GM18858 (cell line): ENCODE results near the gene MAZ.

ENCODE experiments used
- ATAC-seq: cut with Tn5 transposase; IDR thresholded peaks from one replicate; pipeline ENCODE4 v1.9.1; 2021; ENCODE audit not compliant: unreplicated experiment

Gene MAZ

GRCh38 chr16:29809031-29809747 is 2.9 kb downstream of the MAZ start:
- no peak for ATAC-seq

GRCh38 chr16:29809850-29810698 is 3.7 kb downstream of the MAZ start:
- no peak for ATAC-seq

- no peak for ATAC-seq
Measured at GRCh38 chr16:29810699-29811169, 4.4 kb downstream of the MAZ start.

- no peak for ATAC-seq
Measured at GRCh38 chr16:29811170-29811895, 5.0 kb downstream of the MAZ start.

- no peak for ATAC-seq
Measured at GRCh38 chr16:29811896-29812665, 5.8 kb downstream of the MAZ start, which contains the start of gene PRRT2. Gene PRRT2 (plus strand): TSS chr16:29812193. CDS start chr16:29813055, 862 bp downstream.

- ATAC-seq, result no peak
Measured at GRCh38 chr16:29812754-29813643, 6.7 kb downstream of the MAZ start.

GRCh38 chr16:29813644-29814562 is 7.6 kb downstream of the MAZ start:
- ATAC-seq, result no peak

- no peak for ATAC-seq
Measured at GRCh38 chr16:29814592-29814991, 8.3 kb downstream of the MAZ start.

GRCh38 chr16:29815032-29815721 is 8.8 kb downstream of the MAZ start:
- no peak for ATAC-seq

- ATAC-seq, result peak; percentile 48
Measured at GRCh38 chr16:29815793-29816693, 9.7 kb downstream of the MAZ start, which contains the start of gene PAGR1. Gene PAGR1 (plus strand): TSS chr16:29816152. CDS start chr16:29816526, 374 bp downstream.

GRCh38 chr16:29816694-29817441 is 10.5 kb downstream of the MAZ start:
- no peak for ATAC-seq

GRCh38 chr16:29818082-29818481 is 11.8 kb downstream of the MAZ start:
- no peak for ATAC-seq

GRCh38 chr16:29819506-29819905 is 13.2 kb downstream of the MAZ start:
- ATAC-seq, result no peak

- ATAC-seq, result no peak
Measured at GRCh38 chr16:29820271-29820701, 14.0 kb downstream of the MAZ start, which contains the start of gene MVP. Gene MVP (plus strand): TSS chr16:29820462. CDS start chr16:29830550, 10,088 bp downstream.

- no peak for ATAC-seq
Measured at GRCh38 chr16:29820730-29821642, 14.7 kb downstream of the MAZ start.
